NCI-H1436 treated with DMSO at 0.1 percent for 48 hours (cell line): ENCODE measurements around the gene CGGBP1.

Source experiments
- DNase-seq: peaks from one replicate; lab custom pipeline; 2025; lab: John Stamatoyannopoulos, UW

The CGGBP1 gene, protein sequence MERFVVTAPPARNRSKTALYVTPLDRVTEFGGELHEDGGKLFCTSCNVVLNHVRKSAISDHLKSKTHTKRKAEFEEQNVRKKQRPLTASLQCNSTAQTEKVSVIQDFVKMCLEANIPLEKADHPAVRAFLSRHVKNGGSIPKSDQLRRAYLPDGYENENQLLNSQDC

DNA sequence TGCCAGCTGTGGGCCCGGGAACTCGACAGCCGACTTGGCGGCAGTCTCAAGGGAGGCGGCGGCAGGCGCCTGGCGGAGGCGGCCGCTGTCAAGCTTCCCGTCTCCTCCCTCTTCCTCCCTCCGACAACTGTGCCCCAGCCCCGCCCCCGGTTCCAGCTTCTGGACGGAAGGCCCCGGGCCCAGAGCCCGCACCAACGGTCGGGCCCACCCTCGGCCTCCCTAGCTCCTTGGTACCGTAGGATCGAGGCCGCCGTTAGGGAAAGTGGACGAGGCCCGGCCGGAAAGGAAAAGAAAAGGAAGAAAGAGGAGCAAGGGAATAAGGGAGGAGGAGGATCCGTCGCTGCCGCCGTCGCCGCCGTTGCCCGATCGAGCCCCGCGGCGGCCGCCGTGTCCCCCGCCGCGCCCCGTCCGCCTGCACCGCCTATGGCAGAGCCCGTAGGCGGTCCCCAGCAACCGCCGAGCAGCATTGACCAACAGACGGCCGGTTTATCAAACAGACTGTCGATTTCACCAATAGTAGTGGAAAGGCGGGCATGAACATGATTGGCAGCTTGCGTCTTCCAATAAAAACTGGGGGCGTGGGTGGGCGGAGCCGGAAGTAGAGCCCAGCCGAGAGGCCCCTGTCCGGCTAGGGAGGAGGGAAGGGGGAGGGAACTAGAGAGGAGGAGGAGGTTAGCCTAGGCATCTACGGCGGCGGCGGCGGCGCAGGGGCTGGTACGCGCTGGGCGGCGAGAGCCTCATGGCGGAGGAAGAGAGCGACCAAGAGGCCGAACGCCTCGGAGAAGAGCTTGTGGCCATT, at the start of gene CGGBP1, which contains the start of gene ZNF654:
CGGBP1 (minus strand) TSS at position 425 of the 799 bp plus-strand sequence. CDS start 3,029 bp downstream, outside the sequence.
ZNF654 (plus strand) TSS at position 675 of the 799 bp plus-strand sequence; CDS start at position 740, 65 bp downstream.
- peak; percentile 85 for DNase-seq

DNA sequence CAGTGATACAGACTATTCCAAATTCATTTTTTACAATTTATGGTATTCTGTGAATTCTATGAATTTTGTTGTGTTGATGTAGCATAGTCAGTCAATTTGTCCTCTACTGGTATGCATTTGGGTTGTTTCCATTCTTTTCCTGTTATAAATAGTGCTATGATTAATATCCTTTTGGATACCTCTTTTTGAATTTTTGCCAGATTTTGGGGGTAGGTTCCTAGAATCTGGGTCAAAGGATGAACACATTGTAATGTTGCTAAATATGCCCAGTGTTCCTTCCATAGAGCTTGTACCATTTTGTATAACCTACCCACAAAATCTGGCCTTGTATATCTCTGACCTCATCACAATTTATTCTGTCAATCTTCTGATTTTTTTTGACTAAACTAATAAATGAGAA, 46.5 kb upstream of the CGGBP1 start:
- DNase-seq: no peak

DNA sequence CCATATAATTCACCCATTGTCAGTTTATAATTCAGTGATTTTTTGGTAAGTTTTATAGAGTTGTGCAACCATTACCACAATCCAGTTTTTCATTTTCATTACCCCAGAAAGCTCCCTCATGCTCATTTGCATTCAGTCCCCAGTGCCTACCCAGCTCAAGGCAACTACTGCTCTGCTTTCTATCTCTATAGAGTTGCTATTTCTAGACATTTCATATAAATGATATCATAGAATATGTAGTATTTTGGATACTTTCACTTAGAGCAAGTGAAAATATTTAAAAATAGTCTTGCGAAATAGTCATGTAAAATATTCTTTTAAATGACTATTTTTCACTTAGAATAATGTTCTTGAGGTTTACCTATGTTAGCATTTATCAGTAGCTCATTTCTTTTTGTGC, 42.3 kb upstream of the CGGBP1 start:
- no peak for DNase-seq

DNA sequence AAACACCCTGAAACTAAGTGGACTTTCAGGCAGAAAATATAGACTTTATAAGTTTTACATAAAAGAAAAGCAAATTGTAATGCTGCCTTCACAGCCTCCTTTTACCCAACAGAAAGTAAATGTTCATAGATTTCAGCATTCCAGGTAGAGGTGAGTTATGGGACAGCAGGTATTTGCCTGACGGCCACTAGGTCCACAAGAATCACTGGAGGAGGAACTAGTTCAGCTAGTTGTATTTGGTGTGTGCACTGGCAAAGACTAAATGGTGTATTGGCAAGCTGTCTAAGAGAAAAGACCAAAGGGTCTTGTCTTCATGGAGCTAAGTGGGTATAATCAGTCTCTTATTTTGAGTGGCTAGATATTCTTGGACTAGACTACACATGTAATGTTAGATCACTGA, 34.5 kb upstream of the CGGBP1 start:
- DNase-seq: no peak

DNA sequence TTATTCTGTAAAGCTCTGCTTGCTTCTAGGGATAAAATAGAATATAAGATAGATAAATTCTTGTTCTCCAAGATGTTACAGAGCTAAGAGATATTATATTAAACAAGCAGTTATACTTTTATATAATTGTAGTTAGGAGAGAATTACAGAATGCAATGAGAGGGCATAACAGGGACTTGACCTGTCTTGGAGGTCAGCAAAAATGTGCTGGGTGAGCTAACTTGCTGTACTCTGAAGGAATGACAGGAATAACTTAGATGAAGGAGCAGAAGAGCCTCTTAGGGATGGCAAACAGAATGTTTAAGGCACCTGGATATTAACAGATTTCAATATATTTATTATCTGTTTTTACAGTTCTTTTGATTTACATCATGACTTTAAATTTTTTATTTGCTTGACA, 33.5 kb upstream of the CGGBP1 start:
- no peak for DNase-seq

DNA sequence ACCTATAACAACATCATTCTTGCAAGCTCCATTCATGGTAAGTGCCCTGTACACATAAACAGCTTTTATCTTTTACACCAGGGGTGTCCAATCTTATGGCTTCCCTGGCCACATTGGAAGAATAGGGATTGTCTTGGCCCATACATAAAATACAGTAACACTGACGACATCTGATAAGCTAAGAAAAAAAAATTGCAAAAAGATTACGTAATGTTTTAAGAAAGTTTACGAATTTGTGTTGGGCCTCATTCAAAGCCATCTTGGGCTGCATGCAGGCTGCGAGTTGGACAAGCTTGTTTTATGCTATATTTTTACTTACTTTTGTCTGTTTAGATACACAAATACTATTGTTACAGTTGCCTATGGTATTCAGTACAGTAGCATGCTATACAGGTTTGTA, 31.9 kb upstream of the CGGBP1 start:
- DNase-seq: no peak

DNA sequence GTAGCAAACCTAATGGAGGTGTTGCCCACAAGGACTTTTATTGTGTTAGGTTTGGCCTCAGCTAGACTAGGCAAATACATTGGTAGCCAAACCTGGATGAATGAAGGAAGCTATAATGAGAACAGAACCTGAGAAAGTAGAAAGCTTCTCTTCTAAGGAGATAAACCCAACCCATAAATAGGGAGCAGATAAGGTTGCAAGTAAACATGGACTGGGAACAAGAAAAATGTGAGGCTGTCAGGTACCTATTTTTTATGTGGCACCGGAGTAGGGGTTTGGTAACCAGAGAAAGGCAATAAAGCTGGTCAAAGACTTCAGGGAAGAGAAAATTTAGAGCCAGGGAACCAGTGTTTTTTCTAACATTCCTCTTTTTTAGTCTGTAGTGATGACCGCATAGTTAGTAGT, 25.3 kb upstream of the CGGBP1 start:
- no peak for DNase-seq

DNA sequence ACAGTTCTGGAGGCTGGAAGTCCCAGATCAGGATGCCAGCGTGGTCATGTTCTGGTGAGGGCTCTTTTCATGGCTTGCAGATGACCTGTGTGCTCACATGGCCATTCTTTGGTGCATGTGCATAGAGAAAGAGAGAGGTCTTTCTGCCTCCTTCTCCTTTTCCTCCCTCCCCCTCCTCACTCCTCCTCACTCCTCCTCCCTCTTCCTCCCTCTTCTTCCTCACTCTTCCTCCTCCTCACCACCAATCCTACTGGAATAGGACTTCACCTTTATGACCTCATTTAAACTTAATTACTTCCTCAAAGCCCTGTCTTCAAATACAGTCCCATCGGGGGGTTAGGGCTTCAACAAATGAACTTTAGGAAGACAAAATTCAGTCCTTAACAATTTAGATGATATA, 24.0 kb upstream of the CGGBP1 start:
- no peak for DNase-seq

DNA sequence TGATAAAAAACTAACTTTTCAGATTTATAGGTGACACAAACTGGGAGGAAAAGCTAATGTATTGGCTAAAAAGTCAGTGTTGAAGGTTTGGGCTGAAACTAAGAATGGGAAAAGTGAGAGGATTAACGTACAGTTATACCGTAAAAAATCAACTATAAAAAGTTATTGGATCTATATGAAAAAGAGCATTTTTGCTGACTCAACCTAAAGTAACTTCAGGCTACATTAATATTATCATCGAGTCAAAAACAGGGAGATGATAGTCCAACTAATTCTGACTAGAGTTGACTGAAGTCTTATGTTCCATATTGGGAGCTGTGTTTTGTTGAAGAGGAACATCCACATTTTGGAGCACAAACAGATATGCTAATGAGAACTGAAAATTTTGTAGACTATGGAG, 20.1 kb upstream of the CGGBP1 start:
- DNase-seq: no peak

DNA sequence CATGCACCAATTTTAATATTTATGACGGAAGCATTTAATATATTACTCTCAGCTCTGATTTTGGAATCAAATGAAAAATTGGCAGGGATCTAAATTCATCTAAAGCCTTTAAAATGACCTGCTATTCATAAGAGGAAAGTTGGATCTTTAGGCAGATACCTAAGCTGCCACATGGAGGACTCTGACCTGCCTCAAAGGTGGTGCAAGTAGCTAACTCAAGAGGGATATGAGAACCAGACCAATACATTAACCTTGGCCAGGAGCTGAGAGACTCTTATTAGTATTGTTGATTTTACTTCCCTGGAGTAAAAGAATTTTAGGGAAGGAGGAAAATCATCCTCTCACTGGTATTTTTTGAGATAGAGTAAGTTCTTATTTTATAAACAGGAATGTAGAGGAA, 17.9 kb upstream of the CGGBP1 start:
- DNase-seq: no peak

DNA sequence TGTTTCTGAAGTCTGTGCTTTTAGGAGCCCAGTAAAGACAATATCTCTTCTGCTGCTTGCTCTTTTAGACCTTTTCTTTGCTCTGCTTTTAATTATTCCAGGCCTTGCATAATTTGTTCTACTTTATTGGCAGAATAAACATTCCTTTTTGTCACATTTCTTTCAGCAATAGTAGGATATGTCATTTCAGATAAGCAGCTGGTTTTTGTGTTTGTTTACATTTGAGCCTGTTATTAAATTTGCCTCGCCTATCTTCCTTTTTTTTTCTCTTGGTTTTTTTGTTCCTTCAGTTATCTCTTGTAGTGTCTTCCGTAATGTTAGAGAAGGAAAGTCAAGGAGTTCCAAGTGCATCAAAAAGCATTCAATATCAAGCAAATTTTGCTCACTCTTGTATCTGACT, 16.7 kb upstream of the CGGBP1 start:
- DNase-seq: no peak

DNA sequence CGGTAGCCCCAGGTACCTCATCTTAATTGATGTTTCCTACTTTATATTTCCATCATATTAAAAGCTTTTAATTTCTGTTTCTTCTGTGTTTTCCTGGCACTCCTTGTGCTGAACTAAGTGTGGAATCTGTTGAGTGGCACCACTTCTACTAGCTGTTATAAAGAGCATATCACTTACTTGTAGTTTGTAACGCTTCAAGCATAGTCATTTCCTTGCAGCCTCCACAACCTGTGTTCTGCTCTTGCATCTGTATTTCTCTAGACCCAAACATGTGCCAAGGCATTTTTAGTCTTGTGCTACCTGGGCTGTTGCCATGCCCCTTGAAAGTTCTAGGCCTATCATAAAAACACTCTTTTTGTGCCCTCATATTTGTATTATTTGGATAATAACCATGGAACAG, 16.3 kb upstream of the CGGBP1 start:
- no peak for DNase-seq

DNA sequence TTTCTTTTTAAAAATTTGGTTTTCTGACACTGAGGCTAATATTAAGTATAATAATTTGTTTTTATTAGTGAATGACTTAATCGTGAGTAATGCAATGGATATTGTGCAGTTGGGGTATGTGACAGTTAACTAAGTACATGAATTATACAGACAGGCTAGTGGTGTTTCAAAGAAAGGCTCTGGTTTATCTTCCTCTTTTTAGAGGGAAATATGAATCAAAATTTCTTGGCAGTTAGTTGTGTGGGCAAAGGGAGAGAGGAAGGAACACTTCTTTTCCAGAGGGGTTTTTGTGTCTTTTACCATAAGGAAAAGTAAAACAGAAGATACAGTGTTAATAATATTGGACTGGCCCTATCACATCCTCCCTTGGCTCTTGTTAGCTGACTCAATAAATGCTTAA, 2.9 kb upstream of the CGGBP1 start:
- DNase-seq: no peak

DNA sequence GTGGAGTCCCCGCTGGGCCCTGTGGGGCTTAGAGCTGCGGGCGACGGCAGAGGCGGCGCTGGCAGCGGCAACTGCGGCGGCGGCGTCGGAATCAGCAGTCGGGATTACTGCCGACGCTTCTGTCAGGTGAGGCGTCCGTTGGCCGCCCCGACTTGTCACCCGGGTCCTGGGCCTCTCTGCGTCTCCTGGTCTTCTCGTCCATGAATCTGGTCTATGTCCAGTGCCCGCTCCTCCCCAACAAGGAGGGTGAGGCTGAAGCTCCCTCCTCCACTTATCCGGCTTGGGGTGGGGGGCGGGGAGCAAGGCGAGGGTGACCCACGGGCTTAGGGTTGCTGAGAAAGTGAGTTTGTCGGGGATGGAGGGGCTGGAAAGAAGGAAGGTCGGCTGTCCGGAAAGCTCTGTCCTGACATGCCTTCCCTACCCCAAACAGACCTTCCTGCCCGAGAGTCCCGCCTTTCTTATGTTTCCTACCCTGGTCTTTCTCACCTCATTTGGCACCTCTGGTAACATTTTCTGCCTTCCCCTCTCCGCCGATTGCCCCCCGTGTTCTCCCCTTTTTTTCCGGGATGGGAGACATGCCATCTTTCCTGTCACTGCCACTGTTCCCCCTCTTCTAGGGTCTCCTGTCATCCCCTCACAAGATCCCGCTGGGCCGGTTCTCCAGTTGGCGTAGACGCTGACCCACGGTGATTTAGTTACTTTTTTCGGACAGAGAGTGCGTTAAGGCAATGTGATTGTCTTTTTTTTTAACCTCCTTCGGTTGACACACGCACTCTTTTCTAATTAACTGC, 770 bp upstream of the CGGBP1 start:
- DNase-seq: no peak

DNA sequence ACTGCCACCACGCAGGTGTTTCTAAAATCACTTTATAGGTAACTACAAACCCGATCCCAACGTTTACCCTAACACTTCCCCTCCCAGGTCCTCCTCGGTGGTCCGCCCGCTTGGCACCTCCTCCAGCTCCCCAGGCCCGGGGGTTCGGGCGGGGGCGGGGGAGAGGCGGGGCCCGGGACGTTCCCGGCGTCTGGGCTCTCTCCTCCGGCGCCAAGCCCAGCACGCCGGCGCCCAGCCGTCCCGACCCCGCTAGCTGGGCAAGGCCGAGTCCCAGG, 562 bp downstream of the CGGBP1 start:
- DNase-seq: no peak

DNA sequence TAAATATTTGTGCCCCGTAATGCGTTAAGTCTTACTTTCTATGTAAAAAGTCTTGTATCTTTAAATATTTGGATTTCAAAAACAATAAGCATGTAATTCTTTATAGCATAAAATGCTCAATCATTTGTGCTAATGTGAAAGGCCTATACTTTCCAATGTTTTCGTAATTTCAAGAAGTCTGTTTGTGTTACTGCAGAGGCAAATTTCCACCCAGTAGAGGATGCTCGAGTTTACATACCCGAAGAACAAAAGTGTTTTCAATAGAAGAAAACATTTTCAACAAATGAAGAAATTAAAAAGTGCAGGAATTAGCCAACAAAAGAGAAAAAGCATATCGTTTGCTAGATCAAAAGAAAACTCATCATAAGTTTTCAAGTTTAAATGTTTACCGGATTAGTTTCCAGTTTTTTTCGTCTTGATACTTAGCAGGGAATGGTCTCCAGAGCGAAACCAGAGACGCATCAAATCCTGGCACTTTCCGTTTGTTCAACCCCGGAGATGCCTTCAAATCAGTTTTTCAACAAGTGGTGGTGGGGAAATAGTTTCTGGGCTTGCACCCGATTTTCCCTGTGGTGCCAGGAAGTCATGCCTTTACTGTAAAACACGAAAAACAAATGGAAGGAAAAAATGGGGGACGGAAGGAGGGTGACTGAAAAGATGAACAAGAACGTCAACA, 1.0 kb downstream of the CGGBP1 start:
- no peak for DNase-seq

DNA sequence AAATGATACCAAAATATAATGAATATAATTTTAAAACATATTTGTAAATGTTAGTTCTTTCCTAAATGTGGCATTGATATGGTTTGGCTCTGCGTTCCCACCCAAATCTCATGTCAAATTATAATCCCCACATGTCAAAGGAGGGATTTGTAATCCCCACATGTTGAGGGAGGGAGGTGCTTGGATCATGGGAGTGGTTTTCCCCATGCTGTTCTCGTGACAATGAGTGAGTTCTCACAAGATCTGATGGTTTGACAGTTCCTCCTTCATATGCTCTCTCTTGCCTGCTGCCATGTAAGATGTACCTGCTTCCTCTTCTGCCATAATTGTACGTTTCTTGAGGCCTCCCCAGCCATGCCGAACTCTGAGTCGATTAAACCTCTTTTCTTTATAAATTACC, 12.0 kb downstream of the CGGBP1 start:
- no peak for DNase-seq

DNA sequence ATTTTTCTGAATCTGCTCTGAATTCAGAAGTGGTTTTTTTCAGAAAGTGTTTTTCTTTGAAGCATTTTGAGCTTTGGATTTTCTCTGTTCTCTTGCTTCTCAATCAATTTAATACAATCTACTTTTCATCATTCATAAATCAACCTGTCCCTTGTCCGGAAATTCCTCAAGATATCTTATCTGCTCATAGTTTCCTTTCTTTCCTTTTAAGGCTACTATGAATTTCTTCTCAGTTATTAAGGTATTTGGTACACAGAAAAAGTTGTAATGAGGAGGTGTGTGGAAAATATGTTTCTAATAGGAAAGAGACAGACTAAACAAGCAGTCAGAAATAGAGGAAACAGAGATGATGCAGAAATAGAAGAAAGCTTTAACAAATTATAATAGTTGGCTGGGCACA, 14.4 kb downstream of the CGGBP1 start:
- DNase-seq: no peak

DNA sequence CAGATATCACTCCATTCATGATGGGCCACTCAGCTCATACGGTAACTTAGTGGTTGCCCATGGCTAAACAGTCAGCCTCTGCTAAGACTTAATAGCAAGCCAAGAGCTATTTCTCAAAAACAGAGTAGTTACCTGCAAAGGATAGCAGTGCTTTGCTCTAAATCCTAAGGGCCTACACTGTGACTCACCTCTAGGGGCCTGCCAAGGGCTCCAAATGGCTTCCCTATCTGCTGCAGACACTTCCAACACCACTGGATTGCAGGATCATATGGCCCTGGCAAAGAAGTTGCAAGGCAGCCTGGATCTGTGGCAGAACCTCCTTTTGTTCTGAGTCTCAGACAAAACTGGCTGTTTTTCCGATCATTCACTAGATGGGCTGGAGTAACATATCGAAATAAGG, 17.8 kb downstream of the CGGBP1 start:
- DNase-seq: no peak

DNA sequence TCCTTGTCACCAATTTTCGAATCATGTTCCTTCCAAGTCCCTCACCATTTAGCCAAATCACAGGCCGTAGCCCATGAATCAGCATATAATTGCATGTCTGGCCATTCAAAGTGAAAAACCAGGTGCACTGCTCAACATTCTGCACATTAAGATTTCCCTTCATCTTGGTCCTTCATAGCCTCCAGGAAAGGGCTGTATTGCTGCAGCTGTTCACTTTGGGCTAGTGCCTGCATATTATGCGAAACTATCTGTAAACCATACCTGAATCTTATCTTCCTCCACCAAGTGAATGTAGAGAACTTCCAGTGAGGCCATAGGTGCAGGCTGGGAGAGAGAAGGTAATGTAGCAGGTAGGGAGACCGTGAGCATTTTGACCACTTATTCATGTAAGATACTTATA, 18.3 kb downstream of the CGGBP1 start:
- DNase-seq: no peak

DNA sequence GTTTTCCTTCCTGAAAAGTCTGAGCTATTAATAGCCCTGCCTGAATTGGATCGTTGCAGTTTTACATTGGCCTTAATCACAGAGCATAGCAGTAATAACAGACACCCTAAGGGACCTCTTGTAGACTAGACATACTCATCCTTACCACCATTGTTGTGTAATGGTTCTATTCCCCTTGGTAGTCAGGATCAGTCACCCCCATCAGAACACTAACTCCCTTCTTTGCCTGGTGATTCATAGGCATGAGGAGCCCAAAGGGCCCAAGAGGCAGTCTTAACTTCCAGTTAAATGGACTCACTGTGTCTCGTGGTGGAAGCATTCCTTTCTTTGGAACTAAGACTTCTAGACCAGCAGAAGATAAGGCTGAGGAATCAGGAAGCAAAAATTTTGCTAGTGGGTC, 20.2 kb downstream of the CGGBP1 start:
- DNase-seq: no peak

DNA sequence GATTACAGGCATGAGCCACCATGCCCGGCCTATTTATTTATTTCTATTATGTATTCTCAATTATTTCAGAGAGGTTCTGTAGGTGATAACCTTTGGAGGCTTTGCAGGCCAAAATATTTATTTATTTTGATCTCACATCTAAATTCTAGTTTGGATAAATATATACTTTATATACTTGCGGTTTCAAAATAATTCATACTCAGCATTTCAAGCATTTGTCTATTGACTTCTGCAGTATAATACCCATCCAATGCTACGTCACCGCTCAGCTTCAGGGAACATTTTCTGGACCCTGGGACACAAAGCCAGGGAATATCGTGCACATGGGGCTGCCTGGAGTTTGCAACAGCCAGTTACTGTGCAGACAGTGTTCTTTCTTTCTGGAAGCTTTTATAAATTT, 22.6 kb downstream of the CGGBP1 start:
- DNase-seq: no peak
